Esophagus (tissue), 2 donors: Measurements from ENCODE around the gene IGSF9. TPM values are rescaled to one million over a fixed set of nuclear protein-coding genes. Genes with fewer than 3 reads are reported as not detected.

Experiments used
- H3K27ac ChIP-seq, 2 donors: one replicate each; pipeline ENCODE4 v1.5.1; 2013; ENCODE audit warnings: low read depth in 2 of 2, mild to moderate bottlenecking in 2 of 2, inconsistent platforms in 1 of 2, low read length in 1 of 2, moderate library complexity in 1 of 2
- H3K27me3 ChIP-seq, 2 donors: one replicate each; pipeline ENCODE4 v1.6.1; 2013; ENCODE audit warnings: low read length in 2 of 2, control low read depth in 1 of 2, mild to moderate bottlenecking in 1 of 2; ENCODE audit not compliant: insufficient read depth in 2 of 2, control insufficient read depth in 1 of 2
- H3K36me3 ChIP-seq, 2 donors: one replicate each; pipeline ENCODE4 v1.6.1; 2013; ENCODE audit warnings: low read length in 1 of 2; ENCODE audit not compliant: control insufficient read depth in 2 of 2, insufficient read depth in 2 of 2
- H3K4me1 ChIP-seq, 2 donors: one replicate each; pipeline ENCODE4 v1.6.1; 2013; ENCODE audit warnings: low read length in 1 of 2; ENCODE audit not compliant: control insufficient read depth in 2 of 2, insufficient read depth in 2 of 2
- H3K4me3 ChIP-seq, 2 donors: one replicate each; pipeline ENCODE4 v1.5.1; 2013; ENCODE audit warnings: low read length in 2 of 2, mild to moderate bottlenecking in 2 of 2, low read depth in 1 of 2, moderate library complexity in 1 of 2
- H3K9me3 ChIP-seq, 2 donors: one replicate each; pipeline ENCODE4 v1.6.1; 2013; ENCODE audit warnings: mild to moderate bottlenecking in 2 of 2, low read depth in 1 of 2, low read length in 1 of 2, moderate library complexity in 1 of 2; ENCODE audit not compliant: control insufficient read depth in 2 of 2, insufficient read depth in 1 of 2
- WGBS, 2 donors: extraction: QIAGEN DNeasy Blood & Tissue Kit; methylation state at CpG; one replicate each; pipeline ENCODE4 v1.1.7; 2013; 5-methylcytosine and 5-hydroxymethylcytosine counted together
- polyA plus RNA-seq, 2 donors: library from polyadenylated mRNA; stranded (reverse); fragments of 200-250 nt; gene quantifications; one replicate each; pipeline ENCODE4 v1.2.3, GENCODE V29; 2013
- donor health status: healthy with polysubstance abuse.
- donor health status: Bipolar disorder and iron deficiency.

IGSF9 gene
- polyA plus RNA-seq, 2 donors: 7.4 to 16.1 TPM

DNA sequence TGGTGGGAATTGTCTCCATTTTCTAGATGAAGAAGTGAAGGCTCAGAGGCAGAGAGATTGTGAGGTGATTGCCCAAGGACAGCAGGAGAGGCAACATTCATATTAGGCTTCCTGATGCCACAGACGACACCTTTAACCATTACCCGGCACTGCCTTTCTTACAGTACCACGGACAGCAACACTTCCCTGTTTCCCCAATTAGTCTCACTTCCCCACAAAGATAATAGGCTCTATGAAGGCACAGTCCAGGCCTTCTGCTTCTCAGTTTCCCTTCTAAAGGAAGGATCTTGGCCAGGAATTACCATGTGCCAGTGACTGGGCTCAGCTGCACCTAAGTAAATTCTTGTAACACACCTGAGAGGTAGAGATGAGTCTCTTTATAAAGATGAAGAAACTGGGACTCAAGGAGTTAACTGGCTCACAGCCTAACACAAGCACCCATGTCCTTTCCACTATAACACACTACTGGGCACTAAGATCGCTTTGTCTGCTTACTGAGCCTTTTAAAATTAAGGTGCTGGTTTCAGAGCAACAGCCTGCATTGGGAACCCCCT lies 9.6 kb downstream of the IGSF9 start:
- Histone ChIP-seq H3K9me3 (no peaks in the 10 kb centered on the region), H3K4me1 (peaks cover 0 to 18% of the 10 kb centered on the region in 2 donors), H3K27ac (no peak overlapping the region), H3K27me3 (no peaks in the 10 kb centered on the region), H3K36me3 (no peaks in the 10 kb centered on the region), H3K4me3 (no peak overlapping the region)
- 72 to 74% methylated on average over 4 of the region's 4 CpGs for WGBS, 2 donors

- Histone ChIP-seq H3K36me3 (no peaks in the 10 kb centered on the region), H3K4me3 (no peak overlapping the region), H3K27me3 (no peaks in the 10 kb centered on the region), H3K27ac (no peak overlapping the region), H3K4me1 (peaks cover 0 to 16% of the 10 kb centered on the region in 2 donors), H3K9me3 (no peaks in the 10 kb centered on the region)
- 89 to 90% methylated on average over 11 of the region's 11 CpGs for WGBS, 2 donors
Measured at GRCh38 chr1:159935305-159935704, 10.1 kb downstream of the IGSF9 start.

DNA sequence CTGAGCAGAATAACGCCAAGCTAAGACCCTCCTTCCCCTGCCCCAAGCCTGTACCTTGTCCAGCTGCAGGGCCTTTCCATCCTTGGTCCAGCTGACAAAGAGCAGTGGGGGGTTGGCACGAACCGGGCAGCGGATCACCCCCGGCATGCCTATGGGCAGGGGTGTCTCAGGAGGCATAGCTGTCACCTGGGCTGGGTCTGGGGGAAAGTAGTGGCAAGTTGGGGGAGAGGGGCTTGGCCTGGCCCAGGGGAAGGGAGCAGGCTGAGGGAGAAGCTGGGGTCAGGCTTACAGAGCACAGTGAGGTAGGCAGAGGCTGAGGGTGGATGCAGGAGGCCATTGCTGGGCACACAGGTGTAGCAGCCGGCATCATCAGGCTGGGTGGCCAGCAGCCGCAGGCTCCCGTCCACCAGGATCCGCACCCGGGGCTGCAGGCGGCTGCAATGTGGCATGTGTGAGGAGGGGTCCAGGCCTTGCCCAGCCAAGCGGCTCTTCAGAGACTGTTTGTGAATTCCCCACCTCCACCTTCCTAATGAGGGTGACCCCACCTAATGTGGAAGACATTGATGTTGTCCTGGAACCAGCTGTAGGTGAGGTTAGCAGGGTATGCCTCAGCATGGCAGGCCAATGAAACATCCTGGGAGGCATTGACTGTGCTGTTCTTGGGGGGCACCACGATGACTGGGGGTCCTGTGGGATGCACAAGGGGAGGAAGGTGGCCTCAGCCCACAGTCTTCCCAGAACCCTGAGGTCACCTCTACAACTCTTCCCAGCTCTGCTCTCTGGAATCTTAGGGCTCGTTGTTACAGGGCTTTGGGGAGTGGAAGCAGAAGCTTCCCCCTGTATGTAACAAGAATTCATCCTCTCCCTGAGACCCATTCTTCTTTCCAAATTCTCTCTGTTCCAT lies 11.0 kb downstream of the IGSF9 start:
- 87 to 92% methylated on average over 14 of the region's 14 CpGs for WGBS, 2 donors
- H3K27ac ChIP-seq: no peak overlapping the region
- H3K36me3 ChIP-seq: peaks cover 0 to 2% of the 10 kb centered on the region in 2 donors
- peaks cover 0 to 19% of the 10 kb centered on the region in 2 donors for H3K4me1 ChIP-seq
- H3K27me3 ChIP-seq: no peaks in the 10 kb centered on the region
- no peak overlapping the region for H3K4me3 ChIP-seq
- H3K9me3 ChIP-seq: no peaks in the 10 kb centered on the region

GRCh38 chr1:159933347-159933746 lies 12.1 kb downstream of the IGSF9 start:
- Histone ChIP-seq H3K9me3 (no peaks in the 10 kb centered on the region), H3K27ac (peak overlapping the region; percentile 51 to 63), H3K27me3 (no peaks in the 10 kb centered on the region), H3K36me3 (peaks cover 0 to 2% of the 10 kb centered on the region in 2 donors), H3K4me3 (no peak overlapping the region), H3K4me1 (peaks cover under 1 to 18% of the 10 kb centered on the region in 2 donors)
- WGBS, 2 donors: 46 to 59% methylated on average over 4 of the region's 4 CpGs

DNA sequence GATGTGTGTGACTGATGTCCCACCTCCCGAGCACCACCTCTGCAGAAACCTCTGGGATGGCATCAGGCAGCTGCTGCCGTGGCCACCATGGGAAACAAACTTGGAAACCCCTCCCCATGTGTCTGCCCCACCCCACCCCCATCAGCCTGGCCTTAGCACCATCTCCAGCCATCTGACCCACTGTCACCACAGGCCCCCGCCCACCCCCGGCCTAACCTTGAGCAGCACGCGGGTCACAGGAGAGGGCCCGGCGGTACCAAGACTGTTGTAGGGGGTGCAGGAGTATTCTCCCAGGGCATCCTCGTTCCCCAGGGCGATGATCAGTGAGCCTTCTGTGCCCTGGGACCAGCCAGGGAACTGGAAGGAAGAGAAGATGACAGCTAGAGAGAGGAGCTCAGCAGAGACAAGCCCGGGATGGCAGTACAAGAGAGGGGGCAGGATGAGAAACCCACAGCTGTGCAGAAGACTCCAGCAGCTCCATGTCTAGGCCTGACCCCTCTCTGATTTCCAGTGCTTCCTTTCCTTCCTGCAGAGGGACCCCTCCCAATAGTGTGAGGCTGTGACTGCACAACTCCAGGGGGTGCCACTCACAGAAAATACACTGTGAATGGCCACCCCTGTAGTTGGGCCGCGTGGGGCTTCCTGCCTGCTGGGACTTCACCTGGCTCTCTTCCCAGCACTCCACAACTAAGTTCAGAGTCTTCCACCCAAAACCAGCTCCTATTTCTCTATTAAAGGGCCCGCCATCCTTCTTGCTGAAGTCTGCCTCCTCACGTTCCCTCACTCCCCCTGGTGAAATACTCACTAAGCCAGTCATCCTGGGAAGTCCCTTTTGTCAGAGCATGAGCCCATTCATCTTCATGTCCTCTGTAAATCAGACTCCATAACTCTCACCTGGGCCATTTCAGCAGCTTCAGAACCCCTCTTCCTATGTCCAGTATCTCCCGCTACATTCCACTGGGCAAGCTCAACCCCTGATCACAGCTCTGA lies 12.8 kb downstream of the IGSF9 start:
- H3K27ac ChIP-seq: peak overlapping the region; percentile 55 to 63
- no peaks in the 10 kb centered on the region for H3K9me3 ChIP-seq
- peaks cover 3 to 16% of the 10 kb centered on the region in 2 donors for H3K4me1 ChIP-seq
- no peaks in the 10 kb centered on the region for H3K27me3 ChIP-seq
- 63 to 69% methylated on average over 16 of the region's 16 CpGs for WGBS, 2 donors
- H3K36me3 ChIP-seq: peaks cover 0 to 2% of the 10 kb centered on the region in 2 donors
- H3K4me3 ChIP-seq: no peak overlapping the region

DNA sequence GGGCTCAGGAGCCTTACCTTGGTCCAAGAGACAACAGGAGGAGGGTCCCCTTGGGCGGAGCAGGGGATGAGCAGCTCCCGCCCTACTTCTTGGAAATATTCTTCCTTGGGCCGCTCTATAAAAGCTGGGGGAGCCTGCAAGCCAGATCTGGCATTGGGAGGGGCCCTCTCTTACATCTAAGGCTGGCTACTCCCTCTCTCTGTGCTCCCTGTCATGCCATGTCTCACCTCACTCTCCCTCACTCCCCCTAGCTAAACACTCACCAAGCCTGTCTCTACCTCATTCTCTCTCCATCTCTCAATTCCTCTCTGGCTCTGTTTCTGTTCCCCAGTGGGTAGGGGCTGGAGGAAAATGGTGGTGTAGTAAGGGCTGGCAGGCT lies 13.6 kb downstream of the IGSF9 start:
- 83 to 88% methylated on average over 3 of the region's 3 CpGs for WGBS, 2 donors
- Histone ChIP-seq H3K27ac (peak overlapping the region in 1 of 2 donors; percentile 6), H3K9me3 (no peaks in the 10 kb centered on the region), H3K4me3 (no peak overlapping the region), H3K4me1 (peaks cover 3 to 16% of the 10 kb centered on the region in 2 donors), H3K36me3 (peaks cover 0 to 2% of the 10 kb centered on the region in 2 donors), H3K27me3 (no peaks in the 10 kb centered on the region)

DNA sequence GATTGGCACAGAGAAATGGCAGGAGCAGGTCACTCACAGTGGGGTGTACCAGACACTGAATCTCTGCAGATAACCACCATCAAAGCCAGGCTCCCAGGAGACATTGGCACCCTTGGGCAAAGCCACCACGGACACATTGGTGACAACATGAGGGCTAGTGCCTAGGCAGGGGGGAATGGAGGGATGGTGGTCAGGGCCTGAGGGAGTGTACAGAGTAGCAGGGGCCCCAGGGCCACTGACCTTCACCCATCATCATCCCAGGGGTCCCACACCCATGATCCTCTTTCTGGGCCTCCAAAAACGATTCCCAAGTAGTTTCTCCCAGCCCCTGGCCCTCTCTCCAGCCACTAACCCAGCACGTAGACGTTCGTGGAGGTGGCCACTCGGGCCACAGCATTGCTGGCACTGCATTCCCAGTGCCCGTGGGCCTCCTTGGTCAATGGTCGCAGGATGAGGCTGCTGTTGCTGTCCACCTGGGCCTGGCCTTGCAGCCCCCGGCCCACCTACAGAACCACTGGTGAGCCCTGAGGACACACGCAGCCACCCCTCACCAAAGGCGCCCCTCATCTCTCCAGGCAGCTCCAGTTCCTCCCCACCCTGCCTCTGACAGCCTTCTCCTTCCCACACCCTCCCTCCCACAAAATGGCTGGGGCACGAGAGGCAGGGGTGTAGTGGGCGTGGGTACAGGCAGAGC lies 14.2 kb downstream of the IGSF9 start:
- no peaks in the 10 kb centered on the region for H3K9me3 ChIP-seq
- no peak overlapping the region for H3K4me3 ChIP-seq
- H3K27ac ChIP-seq: no peak overlapping the region
- no peaks in the 10 kb centered on the region for H3K27me3 ChIP-seq
- 86 to 89% methylated on average over 13 of the region's 13 CpGs for WGBS, 2 donors
- H3K36me3 ChIP-seq: peaks cover 0 to 2% of the 10 kb centered on the region in 2 donors
- peaks cover 3 to 14% of the 10 kb centered on the region in 2 donors for H3K4me1 ChIP-seq

DNA sequence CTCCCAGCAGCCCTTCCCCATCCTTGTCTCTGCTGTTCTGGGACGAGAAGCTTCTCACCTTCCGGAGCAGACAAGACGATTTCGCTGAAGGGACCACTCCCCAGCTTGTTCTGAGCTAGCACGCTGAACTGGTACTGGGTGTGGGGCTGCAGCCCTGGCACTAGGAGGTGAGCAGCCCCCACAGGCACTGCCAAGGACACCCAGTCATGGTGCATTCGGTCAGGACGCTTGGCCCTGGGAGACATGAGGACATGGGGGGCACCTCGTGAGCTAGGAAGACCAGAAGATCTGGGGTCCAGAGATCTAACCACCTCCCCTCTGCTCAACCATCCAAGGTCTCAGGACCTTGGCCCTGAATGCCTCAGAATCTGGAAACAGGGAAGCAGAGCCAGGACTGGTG lies 14.8 kb downstream of the IGSF9 start:
- H3K9me3 ChIP-seq: no peaks in the 10 kb centered on the region
- H3K27me3 ChIP-seq: no peaks in the 10 kb centered on the region
- 92 to 95% methylated on average over 8 of the region's 8 CpGs for WGBS, 2 donors
- H3K27ac ChIP-seq: no peak overlapping the region
- peaks cover 3 to 16% of the 10 kb centered on the region in 2 donors for H3K4me1 ChIP-seq
- no peak overlapping the region for H3K4me3 ChIP-seq
- peaks cover 0 to 2% of the 10 kb centered on the region in 2 donors for H3K36me3 ChIP-seq

DNA sequence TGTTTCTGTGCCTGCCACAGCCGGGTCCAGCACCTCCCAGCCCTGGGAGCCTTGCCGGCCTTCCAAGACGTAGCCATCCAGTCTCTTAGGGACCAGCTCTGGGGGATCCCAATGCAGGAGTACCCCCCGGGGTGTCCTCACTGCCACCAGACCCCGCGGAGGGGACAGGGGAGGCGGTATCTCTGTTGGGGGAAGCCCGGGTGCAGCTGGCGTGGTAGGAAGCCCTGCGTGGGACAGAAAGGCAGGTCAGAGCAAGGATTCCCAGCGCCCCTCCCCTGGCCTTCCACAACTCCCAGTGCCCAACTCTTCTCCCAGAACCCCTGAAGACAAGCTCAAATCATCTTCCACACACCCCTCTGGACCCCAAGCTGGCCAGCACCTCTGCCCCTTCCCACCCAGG lies 15.2 kb downstream of the IGSF9 start:
- peaks cover 0 to 2% of the 10 kb centered on the region in 2 donors for H3K36me3 ChIP-seq
- no peak overlapping the region for H3K4me3 ChIP-seq
- no peaks in the 10 kb centered on the region for H3K9me3 ChIP-seq
- H3K4me1 ChIP-seq: peaks cover 3 to 16% of the 10 kb centered on the region in 2 donors
- 84 to 90% methylated on average over 11 of the region's 11 CpGs for WGBS, 2 donors
- H3K27ac ChIP-seq: no peak overlapping the region
- no peaks in the 10 kb centered on the region for H3K27me3 ChIP-seq
